Activated CD4-positive, alpha-beta T cell treated with anti-CD3 and anti-CD28 coated beads for 36 hours (primary cell): ENCODE results near the gene ITGA3. TPM values are rescaled to one million over a fixed set of nuclear protein-coding genes. Genes with fewer than 3 reads are reported as not detected.

Source experiments
- ATAC-seq: fragments of 200-7000 bp; cut with Tn5 transposase; one replicate; pipeline ENCODE4 v1.10.0; 2021; ENCODE audit warnings: mild to moderate bottlenecking, moderate library complexity
- CTCF ChIA-PET: fragments of 350-600 bp; sonication (Branson Sonifier 250); formaldehyde crosslinking; loops from one replicate; lab custom pipeline; 2021; ENCODE audit warnings: antibody characterized with exemption; lab: Charles Lee
- POLR2A ChIA-PET: fragments of 350-600 bp; sonication (Branson Sonifier 250); formaldehyde crosslinking; loops from one replicate; lab custom pipeline; 2021; ENCODE audit warnings: antibody characterized with exemption, inconsistent platforms; lab: Charles Lee
- DNase-seq: peaks from one replicate; pipeline ENCODE4 v3.0.0-alpha.2; 2020
- H3K27ac Mint-ChIP-seq: one replicate; pipeline ENCODE4 v1.8.0; 2021; ENCODE audit warnings: mixed read lengths
- H3K27me3 Mint-ChIP-seq: one replicate; pipeline ENCODE4 v1.8.0; 2021; ENCODE audit warnings: mixed read lengths
- H3K36me3 Mint-ChIP-seq: one replicate; pipeline ENCODE4 v1.8.0; 2021; ENCODE audit warnings: low read depth, mixed read lengths
- H3K4me1 Mint-ChIP-seq: one replicate; pipeline ENCODE4 v1.8.0; 2021; ENCODE audit warnings: mixed read lengths
- H3K4me3 Mint-ChIP-seq: one replicate; pipeline ENCODE4 v1.8.0; 2021; ENCODE audit warnings: mild to moderate bottlenecking, moderate library complexity, mixed read lengths
- H3K9me3 Mint-ChIP-seq: one replicate; pipeline ENCODE4 v1.8.0; 2021; ENCODE audit warnings: low read depth, mixed read lengths
- intact Hi-C, 2 experiments: fragments of 100-400 bp; cut with DNase I in 1 of 2; cut with micrococcal nuclease in 1 of 2; formaldehyde crosslinking; loops; one replicate each; pipeline versions ENCODE4 v1.14.2 to v1.15.1; 2022 to 2024; cut with DNase I, micrococcal nuclease
- total RNA-seq, 2 experiments: library from RNA; stranded (reverse); gene quantifications; one replicate each; pipeline ENCODE4 v1.2.3, GENCODE V29; 2021

Gene ITGA3
- total RNA-seq, 2 experiments from 2014 or later: 6.8 to 7.8 TPM

DNA sequence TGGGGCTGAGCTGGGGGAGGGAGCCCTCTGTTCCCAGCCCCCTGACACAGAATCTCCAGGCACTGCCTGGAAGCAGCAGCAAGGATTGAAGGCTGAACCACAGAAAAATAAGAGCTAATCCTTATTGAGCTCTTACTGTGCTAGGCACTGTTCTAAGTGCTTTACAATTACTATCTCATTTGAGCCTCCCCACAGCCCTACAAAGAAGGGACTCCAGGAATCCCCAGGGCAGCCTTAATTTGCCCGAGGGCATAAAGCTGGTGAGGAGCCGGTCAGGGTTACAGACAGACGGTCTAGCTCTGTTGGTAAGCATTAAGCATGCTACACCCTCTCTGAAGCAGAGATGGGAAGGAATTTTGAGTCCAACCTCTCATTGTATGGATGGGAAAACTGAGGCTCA is 67.0 kb downstream of the ITGA3 start:
- intact Hi-C loops: no loop called here
- H3K4me1 Mint-ChIP-seq: no peaks in the 10 kb centered on the region
- POLR2A ChIA-PET: interaction anchor here (0.6 kb wide), 1 partner anchor 184 kb away, joined by 3 read pairs; no protein-coding TSS in a partner anchor
- H3K9me3 Mint-ChIP-seq: no peaks in the 10 kb centered on the region
- no peak overlapping the region for H3K27ac Mint-ChIP-seq
- H3K4me3 Mint-ChIP-seq: no peak overlapping the region
- H3K27me3 Mint-ChIP-seq: peaks cover 14% of the 10 kb centered on the region
- no peak for DNase-seq
- no peak for ATAC-seq
- CTCF ChIA-PET: interaction anchor here (0.6 to 3.3 kb wide), 6 partner anchors 8 to 105 kb away, joined by 3 to 15 read pairs (median 4); no protein-coding TSS in a partner anchor
- no peaks in the 10 kb centered on the region for H3K36me3 Mint-ChIP-seq

DNA sequence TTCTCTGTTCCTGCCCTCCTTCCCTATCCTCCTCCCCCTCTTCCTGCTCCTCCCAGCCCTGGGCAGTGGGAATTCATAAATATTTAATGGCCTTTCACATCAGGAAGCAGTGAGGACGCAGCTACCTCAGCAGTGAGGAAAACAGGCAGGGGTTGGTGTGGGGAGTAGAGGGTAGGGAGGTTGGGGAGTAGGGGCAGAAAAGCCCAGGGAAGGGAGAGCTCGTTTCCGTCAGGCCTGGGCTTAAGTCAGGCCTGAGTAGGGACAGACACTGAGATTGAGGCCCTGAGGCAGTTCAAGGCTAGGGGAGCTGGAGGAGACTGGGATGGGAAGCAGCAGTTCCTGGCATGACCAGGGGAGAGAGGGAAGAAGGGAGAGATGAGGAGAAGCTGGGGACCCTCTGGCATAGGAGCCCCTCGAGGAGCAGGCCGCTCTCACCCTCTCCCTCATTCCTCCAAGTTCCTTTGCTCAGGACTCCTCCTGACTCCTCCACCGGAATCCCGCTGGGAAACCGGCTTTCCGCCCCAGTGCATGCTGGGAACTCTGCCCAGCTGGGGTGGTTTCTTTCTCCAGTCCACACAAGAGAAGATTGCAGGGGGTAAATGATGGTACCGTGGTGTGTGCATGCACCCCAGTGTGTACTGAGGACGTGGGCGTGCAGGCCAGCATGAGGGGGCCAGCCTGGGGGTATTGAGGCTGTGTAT is 67.9 kb downstream of the ITGA3 start:
- no peak overlapping the region for H3K27ac Mint-ChIP-seq
- DNase-seq: no peak
- ATAC-seq: no peak
- H3K4me3 Mint-ChIP-seq: no peak overlapping the region
- intact Hi-C loops: no loop called here
- H3K4me1 Mint-ChIP-seq: peaks cover 4% of the 10 kb centered on the region
- POLR2A ChIA-PET: no interaction called here
- H3K9me3 Mint-ChIP-seq: no peaks in the 10 kb centered on the region
- CTCF ChIA-PET: interaction anchor here (0.6 to 3.3 kb wide), 4 partner anchors 9 to 106 kb away, joined by 3 to 13 read pairs (median 4); no protein-coding TSS in a partner anchor
- no peaks in the 10 kb centered on the region for H3K36me3 Mint-ChIP-seq
- peaks cover 14% of the 10 kb centered on the region for H3K27me3 Mint-ChIP-seq

DNA sequence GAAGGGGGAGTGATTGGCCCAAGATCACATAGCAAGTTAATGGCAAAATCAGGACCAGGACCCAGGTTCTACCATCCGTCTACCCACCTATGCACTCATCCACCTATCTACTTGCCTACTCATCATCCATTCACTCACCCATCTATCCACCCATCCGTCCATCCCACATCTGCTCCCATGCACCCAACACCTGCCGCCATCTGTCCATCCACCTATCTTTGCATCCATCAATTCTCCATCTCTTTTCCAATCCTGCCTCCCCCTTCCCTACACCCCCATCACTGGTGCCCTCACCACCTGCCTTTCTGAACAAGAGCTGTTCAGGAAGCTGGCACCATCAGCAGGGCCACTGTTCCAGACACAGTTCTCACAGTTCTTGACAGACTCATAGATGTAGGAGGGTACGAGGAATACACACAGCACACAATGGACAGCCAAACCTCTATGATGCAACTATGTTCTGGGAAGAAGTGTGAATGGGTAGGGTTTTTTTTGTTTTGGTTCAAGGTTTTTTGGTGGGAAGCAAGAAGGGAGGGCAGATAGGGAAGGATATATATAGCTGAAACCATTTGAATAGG is 69.6 kb downstream of the ITGA3 start:
- peaks cover 9% of the 10 kb centered on the region for H3K27me3 Mint-ChIP-seq
- H3K4me1 Mint-ChIP-seq: peaks cover 12% of the 10 kb centered on the region
- no peak overlapping the region for H3K4me3 Mint-ChIP-seq
- intact Hi-C loops: no loop called here
- no peak overlapping the region for H3K27ac Mint-ChIP-seq
- ATAC-seq: no peak
- CTCF ChIA-PET: interaction anchor here (0.6 to 0.9 kb wide), 2 partner anchors 14 to 127 kb away, joined by 3 read pairs; no protein-coding TSS in a partner anchor
- DNase-seq: no peak
- H3K36me3 Mint-ChIP-seq: no peaks in the 10 kb centered on the region
- POLR2A ChIA-PET: no interaction called here
- no peaks in the 10 kb centered on the region for H3K9me3 Mint-ChIP-seq

DNA sequence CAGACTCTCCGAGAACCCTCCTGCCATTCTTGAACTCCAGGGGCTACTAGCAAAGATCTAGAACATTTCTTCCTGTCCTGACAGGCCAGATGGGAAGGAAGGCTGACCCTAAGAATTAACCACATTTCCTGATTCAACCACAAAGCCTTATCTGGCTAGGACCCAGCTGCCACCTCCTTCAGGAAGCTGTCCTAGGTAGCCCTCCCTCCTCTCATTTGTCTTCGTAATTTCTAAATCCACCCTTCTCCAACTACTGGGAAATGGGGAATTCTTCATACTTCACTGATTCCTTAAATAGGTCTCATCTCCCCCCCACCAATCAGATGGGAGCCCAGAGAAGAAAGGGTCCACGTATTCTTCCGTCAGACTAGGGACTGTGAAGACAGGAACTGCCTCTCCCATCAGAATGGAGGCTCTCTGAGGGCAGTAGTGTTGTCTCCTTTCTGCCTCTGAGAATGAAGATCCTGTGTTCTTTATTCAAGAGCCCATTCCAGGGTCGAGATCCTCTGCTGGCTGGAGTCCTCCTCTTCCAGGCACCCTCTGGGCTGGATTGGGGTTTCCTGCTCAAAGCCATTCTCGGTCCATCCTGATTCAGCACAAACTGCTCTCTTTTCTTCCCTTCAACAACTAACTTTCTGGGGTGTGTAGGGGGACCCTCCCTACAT is 71.9 kb downstream of the ITGA3 start:
- intact Hi-C loops: no loop called here
- peaks cover 28% of the 10 kb centered on the region for H3K4me1 Mint-ChIP-seq

DNA sequence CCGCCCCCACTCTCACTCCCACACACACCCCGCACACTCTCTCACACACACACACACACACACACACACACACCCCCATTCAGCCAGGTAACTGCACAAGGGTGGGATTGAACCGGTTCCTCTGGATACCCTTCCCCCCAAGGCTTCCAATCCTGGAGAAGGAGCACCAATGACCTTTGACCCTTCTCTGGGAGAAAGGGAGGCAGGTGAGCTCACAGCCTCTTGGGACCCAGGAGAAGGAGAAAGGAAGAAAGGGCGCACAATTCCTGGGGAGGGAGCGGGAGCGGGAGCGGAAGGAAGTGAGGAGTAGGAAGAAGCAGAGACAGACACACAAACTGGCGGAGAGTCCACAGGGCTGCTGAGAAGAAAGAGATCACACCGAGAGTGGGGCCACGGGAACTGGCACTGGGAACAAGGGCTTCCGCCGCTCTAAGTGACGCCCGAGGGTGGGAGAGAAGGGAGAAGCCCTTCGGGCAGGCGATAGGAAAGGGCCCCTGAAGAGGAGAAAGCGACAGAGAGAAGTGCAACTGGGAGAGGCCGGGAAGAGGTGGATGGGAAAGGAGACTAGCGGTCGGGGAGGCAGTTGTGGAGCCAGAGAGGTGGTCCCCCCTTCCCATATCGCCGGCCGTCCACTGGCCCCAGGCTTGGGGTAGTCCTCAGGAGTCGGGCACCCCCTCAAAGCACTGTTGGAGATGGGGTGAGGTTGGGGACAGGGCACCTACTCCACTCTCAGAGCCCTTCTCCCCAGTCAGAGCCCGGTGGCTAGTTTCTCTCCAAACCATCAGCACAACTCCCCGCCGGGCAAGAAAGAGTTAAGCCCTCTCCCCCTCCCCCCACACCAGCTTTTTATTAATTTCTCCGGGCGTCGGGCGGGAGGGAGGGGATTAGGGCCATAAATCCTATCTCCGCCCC is 72.8 kb downstream of the ITGA3 start:
- Mint-ChIP-seq H3K4me1 (peaks cover 28% of the 10 kb centered on the region), H3K27ac (no peak overlapping the region), H3K9me3 (no peaks in the 10 kb centered on the region), H3K27me3 (peaks cover 13% of the 10 kb centered on the region), H3K4me3 (peak overlapping the region; percentile 4), H3K36me3 (no peaks in the 10 kb centered on the region)
- POLR2A ChIA-PET: no interaction called here
- CTCF ChIA-PET: interaction anchor here (0.6 to 2.4 kb wide), 3 partner anchors 10 to 104 kb away, joined by 3 to 8 read pairs (median 3); no protein-coding TSS in a partner anchor
- intact Hi-C loops: no loop called here
- ATAC-seq (no peak), DNase-seq (no peak)

More for the DNA sequence above, 71.9 kb downstream of the ITGA3 start:
- no peak for DNase-seq
- ATAC-seq: no peak
- peaks cover 13% of the 10 kb centered on the region for H3K27me3 Mint-ChIP-seq
- CTCF ChIA-PET: interaction anchor here (0.6 to 1.6 kb wide), 2 partner anchors 16 to 33 kb away, joined by 3 to 4 read pairs; no protein-coding TSS in a partner anchor
- H3K4me3 Mint-ChIP-seq: no peak overlapping the region
- no peak overlapping the region for H3K27ac Mint-ChIP-seq
- POLR2A ChIA-PET: no interaction called here
- no peaks in the 10 kb centered on the region for H3K36me3 Mint-ChIP-seq
- no peaks in the 10 kb centered on the region for H3K9me3 Mint-ChIP-seq

DNA sequence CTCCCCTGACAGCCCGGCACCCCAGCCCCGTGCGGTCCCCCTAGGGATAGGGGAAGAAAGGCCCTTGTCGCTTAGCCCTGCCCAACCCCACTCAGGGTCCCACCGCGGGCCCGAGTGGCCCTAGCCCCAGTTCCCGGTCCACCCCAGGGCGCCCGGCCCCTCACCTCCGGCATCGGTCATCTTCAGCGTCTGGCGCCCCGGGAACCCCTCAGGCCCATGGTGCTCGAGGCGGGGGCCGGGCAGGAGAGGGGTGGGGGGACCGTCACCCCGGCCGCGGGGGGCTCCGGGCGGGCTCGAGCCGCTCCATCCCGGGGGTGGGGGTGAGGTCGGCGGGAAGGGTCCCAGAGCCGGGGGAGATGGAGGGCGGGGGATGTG is 73.4 kb downstream of the ITGA3 start:
- H3K9me3 Mint-ChIP-seq: no peaks in the 10 kb centered on the region
- CTCF ChIA-PET: interaction anchor here (0.7 to 2.4 kb wide), 4 partner anchors 10 to 33 kb away, joined by 3 to 8 read pairs (median 4); no protein-coding TSS in a partner anchor
- H3K4me1 Mint-ChIP-seq: peaks cover 28% of the 10 kb centered on the region
- no peak overlapping the region for H3K27ac Mint-ChIP-seq
- intact Hi-C loops: no loop called here
- POLR2A ChIA-PET: no interaction called here
- peaks cover 4% of the 10 kb centered on the region for H3K36me3 Mint-ChIP-seq
- ATAC-seq (no peak), DNase-seq (no peak)
- peaks cover 13% of the 10 kb centered on the region for H3K27me3 Mint-ChIP-seq
- H3K4me3 Mint-ChIP-seq: peak overlapping the region; percentile 63

DNA sequence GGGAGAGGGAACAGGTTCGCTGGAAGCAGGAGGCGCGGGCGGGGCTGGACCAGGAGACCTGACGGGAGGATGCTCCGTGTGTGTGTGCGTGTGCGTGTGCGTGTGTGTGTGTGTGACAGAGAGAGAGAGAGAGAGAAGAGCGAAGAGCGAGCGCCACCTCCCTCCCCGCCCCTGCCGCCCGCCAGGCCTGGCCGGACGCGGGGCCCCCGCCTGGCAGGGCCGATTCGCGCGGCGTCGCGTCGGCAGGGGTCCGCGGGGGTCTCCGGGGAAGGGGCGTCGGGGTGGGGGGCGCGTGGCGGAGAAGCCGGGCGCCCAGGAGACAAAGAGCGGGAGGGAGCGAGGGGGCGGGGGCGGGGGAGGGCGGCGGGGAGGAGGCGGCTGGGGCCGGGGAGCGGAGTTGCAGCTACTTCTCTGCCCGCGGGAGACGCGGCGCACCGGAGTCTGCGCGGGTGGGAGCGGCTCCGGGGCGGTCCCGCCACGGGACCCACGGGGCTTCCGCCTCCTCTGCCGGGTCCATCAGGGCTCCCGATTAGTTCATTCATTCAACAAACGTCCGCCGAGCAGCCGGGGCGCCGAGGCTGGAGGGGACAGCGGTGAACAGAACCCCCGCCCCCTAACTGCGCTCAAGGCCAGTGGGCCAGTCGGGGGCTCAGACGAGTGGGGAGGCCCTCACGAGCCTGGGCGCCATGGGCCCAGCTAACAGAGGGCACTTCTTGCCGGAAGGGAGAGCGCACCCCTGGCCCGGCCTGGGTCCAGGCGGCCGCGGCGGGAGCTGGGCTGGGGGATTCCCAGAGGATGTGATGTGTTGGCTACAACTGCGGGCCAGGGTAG is 74.0 kb downstream of the ITGA3 start, which contains the start of gene SAMD14:
TSS of gene SAMD14 (minus strand) at position 433 of the 831 bp plus-strand sequence. CDS start 5,201 bp downstream, outside the sequence.
- peaks cover 4% of the 10 kb centered on the region for H3K36me3 Mint-ChIP-seq
- no peaks in the 10 kb centered on the region for H3K9me3 Mint-ChIP-seq
- ChIA-PET POLR2A (no interaction called here), CTCF (interaction anchor here (0.6 to 2.4 kb wide), 10 partner anchors 9 to 71 kb away, joined by 3 to 8 read pairs (median 3); no protein-coding TSS in a partner anchor)
- ATAC-seq (peak; percentile 61), DNase-seq (peak; percentile 64)
- peaks cover 13% of the 10 kb centered on the region for H3K27me3 Mint-ChIP-seq
- peak within 1 kb of the TSS; percentile 19 for H3K27ac Mint-ChIP-seq
- peaks cover 28% of the 10 kb centered on the region for H3K4me1 Mint-ChIP-seq
- H3K4me3 Mint-ChIP-seq: peak within 1 kb of the TSS; percentile 63
- intact Hi-C loops: loop anchor here in 1 of 2 experiments (2.0 kb wide), 1 partner anchor 35 kb away; the partner anchor contains the start of gene PDK2

DNA sequence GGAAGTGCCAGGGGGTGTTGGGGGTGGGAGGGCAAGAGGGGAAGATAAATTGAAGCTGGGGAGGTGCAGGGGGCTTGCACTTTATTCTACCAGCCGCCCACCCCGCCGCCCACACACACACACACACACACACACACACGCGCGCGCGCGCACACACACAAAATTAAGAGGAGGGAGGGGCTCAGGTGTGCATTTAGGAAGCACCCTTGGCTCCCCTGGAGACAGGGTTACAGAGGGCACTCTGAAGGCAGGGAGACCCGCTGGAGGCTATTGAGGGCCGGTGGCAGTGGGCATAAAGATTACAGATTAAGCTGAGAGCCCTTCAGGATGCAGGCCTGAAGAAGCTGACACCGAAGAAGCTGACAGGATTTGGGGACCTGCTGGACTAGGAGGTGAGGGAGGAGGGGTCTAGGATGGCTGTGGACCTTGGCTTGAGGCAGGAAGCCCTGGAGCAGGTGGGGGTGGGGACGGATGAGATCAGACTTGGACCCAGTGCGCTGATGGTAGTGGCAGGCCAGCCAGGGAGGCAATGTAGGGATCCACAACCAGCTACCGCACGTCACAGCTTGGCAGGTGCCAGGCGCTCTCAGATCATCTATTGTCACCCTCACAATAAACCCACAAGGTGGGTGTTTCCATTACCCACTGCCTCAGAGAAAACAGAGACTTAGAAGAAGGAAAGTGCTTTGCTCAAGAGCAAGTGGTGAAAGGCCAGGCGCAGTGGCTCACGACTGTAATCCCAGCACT is 74.8 kb downstream of the ITGA3 start:
- DNase-seq (peak; percentile 47), ATAC-seq (peak; percentile 30)
- peaks cover 7% of the 10 kb centered on the region for H3K36me3 Mint-ChIP-seq
- peaks cover 13% of the 10 kb centered on the region for H3K27me3 Mint-ChIP-seq
- peak overlapping the region; percentile 53 for H3K4me3 Mint-ChIP-seq
- H3K27ac Mint-ChIP-seq: peak overlapping the region; percentile 19
- intact Hi-C loops: loop anchor here in 1 of 2 experiments (2.0 kb wide), 1 partner anchor 36 kb away; the partner anchor contains the start of gene PDK2
- H3K9me3 Mint-ChIP-seq: no peaks in the 10 kb centered on the region
- CTCF ChIA-PET: interaction anchor here (0.6 to 2.4 kb wide), 10 partner anchors 8 to 141 kb away, joined by 3 to 8 read pairs (median 3); no protein-coding TSS in a partner anchor
- peaks cover 28% of the 10 kb centered on the region for H3K4me1 Mint-ChIP-seq
- POLR2A ChIA-PET: no interaction called here

DNA sequence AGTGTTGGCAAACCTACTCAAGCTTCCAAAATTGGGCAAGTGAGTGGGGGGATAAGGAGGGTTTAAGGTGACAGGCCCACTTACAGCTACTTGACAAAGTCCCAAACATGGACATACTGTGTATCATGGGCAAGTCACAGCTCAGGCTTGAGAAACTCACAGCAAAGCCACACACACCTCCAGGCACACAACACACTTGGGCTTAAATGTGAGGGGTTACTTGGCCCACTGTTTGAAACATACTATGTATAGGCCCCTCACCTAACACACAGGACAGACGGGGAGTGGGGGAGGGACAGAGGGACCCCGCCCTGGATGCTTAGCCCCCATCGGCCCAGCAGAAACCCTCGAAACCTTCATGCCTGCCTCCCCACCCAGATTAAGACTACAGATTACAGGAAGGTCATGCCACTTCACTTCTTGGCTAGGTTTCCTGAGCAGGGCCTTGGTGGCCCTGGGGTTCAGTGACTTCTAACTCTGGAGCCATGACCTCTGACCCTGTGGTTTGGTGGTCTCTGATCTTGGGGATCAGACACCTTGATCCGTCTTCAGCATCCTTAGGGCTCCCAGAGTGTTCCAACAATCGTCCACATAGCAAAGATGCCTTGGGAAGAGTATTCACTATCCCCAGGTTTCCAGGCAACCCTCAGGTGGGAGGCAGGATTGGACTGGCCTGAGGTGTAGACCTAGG is 76.3 kb downstream of the ITGA3 start:
- DNase-seq: no peak
- Mint-ChIP-seq H3K27ac (peak overlapping the region; percentile 6), H3K9me3 (no peaks in the 10 kb centered on the region), H3K4me1 (peaks cover 28% of the 10 kb centered on the region), H3K36me3 (peaks cover 18% of the 10 kb centered on the region), H3K4me3 (no peak overlapping the region), H3K27me3 (peaks cover 13% of the 10 kb centered on the region)
- ATAC-seq: no peak
- intact Hi-C loops: no loop called here
- POLR2A ChIA-PET: interaction anchor here (0.7 kb wide), 1 partner anchor 38 kb away, joined by 4 read pairs; no protein-coding TSS in a partner anchor
- CTCF ChIA-PET: interaction anchor here (0.5 to 1.2 kb wide), 4 partner anchors 9 to 1377 kb away, joined by 3 to 4 read pairs (median 3); no protein-coding TSS in a partner anchor
